GF-D8 (cell line): ENCODE data around the gene RGS14.
"Not testable (repeated sequence)": the region's sequence is repeated elsewhere in the genome, so short reads cannot be mapped to it uniquely, and the experiment has no call there.

Source experiments
- DNase-seq: peaks from one replicate; lab custom pipeline; 2025; lab: John Stamatoyannopoulos, UW

The RGS14 gene

DNA sequence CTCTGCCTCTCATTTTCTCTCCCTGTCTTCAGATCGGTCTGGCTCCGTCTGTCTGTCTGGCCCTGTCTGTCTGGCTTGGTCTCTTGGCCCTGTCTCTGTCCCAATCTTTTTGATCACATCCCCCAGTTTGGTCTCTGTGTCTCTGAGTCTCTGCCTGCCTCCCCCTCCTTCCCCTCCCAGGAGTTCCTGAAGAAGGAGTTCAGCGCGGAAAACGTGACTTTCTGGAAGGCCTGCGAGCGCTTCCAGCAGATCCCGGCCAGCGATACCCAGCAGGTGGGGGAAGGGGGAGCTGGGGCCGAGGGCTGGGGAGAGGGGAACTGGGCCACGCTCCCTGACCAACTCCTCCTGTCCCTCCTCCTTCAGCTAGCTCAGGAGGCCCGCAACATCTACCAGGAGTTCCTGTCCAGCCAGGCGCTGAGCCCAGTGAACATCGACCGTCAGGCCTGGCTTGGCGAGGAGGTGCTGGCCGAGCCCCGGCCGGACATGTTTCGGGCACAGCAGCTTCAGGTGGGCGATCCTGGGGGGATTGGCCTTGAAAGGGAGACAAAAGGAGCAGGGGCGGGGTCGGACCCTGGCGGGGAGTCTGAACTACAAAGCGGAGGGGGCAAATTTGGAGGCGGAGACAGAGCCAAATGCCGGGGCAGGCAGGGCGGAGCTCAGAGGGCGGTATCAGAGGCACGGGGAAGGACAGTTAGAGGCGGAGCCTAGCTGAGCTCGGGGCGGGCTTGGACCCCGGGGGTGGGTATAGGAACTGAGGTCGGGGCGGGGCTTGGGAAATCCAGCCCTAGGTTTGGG lies 9.0 kb downstream of the RGS14 start:
- DNase-seq = no peak

- no peak for DNase-seq
Observed at GRCh38 chr5:177367323-177367848, 9.7 kb downstream of the RGS14 start.

DNA sequence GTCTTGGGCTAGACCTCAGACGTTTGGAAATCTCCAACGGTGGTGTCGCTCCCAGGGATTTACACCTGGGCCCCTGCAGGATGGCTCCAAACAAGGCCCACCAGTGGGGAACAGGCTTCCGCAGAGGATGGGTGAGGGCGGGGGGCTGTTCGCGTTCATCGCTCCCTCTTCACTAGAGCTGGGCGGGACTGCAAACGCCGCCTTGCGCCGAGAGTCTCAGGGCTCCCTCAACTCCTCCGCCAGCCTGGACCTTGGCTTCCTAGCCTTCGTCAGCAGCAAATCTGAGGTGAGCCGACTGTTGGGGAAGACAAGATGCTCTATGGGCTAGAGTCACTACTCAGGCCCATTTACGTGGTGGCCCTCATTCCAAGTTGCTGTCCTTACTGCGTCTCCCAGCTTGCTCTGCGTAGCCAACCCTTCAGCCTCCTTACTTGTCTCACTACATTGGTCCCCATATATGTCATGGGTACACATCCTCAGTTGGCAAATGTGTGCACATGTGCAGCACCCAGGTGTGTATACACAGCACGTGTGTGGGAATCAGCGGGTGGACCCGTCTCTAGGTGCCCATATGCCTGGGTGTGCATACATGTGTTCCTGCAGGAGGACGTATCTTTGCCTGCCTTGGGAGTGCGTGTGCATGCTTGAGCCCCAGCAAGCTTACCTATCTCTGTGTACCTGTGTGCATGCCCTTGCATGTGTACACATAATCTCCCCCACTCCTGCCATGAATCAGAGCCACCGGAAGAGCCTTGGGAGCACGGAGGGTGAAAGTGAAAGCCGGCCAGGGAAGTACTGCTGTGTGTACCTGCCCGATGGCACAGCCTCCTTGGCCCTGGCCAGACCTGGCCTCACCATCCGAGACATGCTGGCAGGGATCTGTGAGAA lies 10.5 kb downstream of the RGS14 start:
- no peak for DNase-seq

- no peak for DNase-seq
Observed at GRCh38 chr5:177368869-177369644, 11.3 kb downstream of the RGS14 start.

DNA sequence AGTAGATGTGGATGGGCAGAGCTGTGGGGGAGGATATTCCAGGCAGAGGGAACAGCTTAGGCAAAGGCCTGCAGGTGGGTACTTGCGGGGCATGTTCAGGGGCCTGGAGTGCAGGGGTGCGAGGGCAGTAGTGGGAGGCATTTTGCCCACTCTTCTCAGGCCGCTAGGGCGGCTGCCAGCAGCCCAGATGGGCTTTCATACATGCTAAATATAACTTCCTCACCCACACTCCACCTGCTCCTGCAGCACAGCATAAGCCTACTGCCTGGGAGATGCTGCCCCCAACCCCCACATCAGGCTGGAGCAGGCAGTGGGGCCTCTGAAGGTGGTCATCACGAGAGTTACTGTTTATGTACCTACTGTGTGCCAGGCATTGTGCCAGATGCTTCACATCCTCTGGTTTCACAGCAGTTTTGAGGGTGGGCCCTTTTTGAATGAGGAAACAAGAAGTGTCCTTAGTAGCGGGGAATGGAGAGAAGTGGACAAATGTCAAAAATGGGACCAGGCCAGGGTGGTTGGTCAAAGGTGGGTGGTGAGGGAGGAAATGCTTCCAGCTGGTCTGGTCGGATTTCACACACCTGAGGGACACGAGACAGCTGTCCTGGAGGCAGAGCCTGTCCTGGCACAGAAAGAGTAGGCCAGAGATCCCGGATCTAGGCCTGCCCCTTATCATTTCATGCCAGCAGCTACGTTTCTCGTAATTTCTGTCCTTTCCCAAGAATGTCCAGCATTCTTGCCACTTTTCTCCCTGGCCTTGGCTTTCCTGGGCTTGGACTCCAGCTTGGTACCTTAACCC lies 12.1 kb downstream of the RGS14 start:
- DNase-seq = no peak

GRCh38 chr5:177370488-177371119 lies 12.9 kb downstream of the RGS14 start:
- DNase-seq = no peak

DNA sequence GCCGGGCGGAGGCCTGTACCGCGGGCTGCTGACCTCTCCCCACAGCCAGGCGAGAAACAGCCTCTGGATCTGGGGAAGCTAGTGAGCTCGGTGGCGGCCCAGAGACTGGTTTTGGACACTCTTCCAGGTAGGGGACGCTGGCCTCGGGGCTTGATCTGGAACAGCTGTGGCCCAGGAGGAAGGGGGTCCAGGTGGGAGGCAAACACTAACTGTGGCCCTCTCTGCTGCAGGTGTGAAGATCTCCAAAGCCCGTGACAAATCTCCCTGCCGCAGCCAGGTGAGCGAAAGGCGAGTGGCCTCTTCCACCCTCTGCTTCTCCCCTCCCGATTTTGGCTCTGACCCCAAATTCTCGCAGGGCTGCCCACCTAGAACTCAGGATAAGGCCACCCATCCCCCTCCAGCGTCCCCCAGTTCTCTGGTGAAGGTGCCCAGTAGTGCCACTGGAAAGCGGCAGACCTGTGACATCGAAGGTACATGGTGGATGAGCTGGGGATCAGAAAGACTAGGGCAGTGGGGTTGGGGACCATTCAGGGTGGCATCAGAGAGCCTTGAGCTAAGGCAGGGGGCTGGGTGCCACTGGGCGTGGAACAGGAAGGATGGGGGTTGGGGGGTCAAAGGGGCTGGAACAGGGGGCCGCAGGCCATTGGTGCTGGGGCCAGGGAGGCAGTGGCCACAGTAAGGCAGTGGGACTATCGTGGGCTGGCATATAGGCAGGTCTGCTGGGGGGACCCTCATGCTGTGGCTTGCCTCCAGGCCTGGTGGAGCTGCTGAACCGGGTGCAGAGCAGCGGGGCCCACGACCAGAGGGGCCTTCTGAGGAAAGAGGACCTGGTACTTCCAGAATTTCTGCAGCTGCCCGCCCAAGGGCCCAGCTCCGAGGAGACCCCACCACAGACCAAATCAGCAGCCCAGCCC lies 13.7 kb downstream of the RGS14 start:
- no peak for DNase-seq

GRCh38 chr5:177372034-177372896 lies 14.5 kb downstream of the RGS14 start:
- DNase-seq = peak; percentile 11

DNA sequence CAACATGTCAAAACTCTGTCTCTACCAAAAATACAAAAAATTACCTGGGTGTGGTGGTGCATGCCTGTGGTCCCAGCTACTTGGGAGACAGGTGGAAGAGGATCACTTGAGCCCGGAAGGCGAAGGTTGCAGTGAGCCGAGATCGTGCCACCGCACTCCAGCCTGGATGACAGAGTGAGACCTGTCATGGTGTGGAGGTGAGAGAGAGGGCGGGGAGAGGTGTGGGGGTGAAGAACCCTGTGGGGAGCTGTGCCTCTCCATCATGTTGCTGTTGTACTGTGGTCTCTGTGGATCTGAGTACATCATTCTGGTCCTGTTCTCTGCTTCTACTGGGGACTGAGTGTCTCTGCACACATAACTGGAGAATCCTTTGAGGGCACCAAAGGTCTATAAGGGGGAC lies 15.2 kb downstream of the RGS14 start:
- DNase-seq = no peak

- no peak for DNase-seq
Observed at GRCh38 chr5:177373806-177374205, 16.1 kb downstream of the RGS14 start.

GRCh38 chr5:177374211-177374610 lies 16.5 kb downstream of the RGS14 start:
- DNase-seq = no peak

- not testable (repeated sequence) for DNase-seq
Observed at GRCh38 chr5:177375516-177375915, 17.8 kb downstream of the RGS14 start.

GRCh38 chr5:177376107-177376506 lies 18.4 kb downstream of the RGS14 start:
- no peak for DNase-seq

DNA sequence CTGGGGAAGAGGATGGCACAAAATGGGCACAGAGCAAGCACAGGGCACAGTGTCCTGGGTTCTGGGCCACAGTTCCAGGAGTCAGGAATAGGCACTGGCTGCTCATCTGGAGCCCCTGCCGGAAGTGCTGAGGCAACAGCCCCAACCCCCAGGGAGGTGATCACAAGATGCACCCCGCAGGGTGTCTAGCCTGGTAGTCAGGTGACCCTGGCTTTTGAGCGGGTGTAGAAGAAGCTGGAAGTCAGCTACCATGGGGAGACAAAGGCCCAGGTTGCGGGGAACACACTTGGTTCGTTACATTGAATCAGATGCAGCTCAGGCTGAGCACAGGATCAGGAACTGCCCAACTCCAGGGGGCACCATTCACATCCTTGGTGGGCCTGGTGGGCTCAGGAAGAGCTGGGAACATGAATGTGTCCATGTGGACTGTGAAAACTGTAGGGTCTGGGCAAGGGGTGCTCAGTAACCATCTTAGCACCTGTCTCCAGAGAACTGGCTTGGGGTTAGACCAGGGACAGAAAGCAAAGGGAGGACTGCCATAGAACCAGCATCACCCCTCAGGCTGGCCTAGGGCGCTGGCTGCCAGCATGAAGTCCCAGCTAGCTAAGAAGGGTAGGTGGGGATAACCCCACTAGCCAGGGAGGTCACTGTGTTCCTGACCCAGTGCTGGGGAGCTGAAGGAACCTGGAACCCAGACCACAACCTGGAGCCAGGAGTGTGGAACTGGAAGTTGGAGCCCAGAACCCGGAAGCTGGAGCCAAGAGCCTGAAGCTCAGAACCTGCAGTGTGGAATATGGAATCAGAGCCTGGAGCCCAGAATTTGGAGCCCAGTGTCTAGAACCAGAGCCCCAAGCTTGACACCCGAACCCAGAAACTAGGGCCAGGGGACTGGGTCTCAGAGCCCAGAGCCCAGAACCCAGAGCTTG lies 20.4 kb downstream of the RGS14 start:
- DNase-seq = no peak

GRCh38 chr5:177378884-177379883 lies 21.5 kb downstream of the RGS14 start:
- DNase-seq = no peak

DNA sequence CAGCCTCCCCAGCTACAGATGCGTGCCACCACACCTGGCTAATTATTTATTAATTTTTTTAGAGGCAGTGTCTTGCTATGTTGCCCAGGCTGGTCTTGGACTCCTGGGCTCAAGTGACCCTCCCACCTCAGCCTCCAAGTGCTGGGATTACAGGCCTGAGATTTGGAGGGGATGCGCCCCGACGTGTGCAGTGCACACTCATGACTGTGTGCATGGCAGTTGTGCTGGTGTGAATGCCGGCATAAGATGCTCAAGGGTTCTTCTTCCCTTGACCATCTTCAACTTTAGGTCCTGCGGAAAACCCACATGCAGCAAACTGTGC lies 23.0 kb downstream of the RGS14 start:
- no peak for DNase-seq
